ENCODE data around the gene TARDBP. TPM values are rescaled to one million over a fixed set of nuclear protein-coding genes. Genes with fewer than 3 reads are reported as not detected.
"Not testable (repeated sequence)": the region's sequence is repeated elsewhere in the genome, so short reads cannot be mapped to it uniquely, and the experiment has no call there.

The TARDBP gene
- total RNA-seq, 1 donor = 119 TPM

DNA sequence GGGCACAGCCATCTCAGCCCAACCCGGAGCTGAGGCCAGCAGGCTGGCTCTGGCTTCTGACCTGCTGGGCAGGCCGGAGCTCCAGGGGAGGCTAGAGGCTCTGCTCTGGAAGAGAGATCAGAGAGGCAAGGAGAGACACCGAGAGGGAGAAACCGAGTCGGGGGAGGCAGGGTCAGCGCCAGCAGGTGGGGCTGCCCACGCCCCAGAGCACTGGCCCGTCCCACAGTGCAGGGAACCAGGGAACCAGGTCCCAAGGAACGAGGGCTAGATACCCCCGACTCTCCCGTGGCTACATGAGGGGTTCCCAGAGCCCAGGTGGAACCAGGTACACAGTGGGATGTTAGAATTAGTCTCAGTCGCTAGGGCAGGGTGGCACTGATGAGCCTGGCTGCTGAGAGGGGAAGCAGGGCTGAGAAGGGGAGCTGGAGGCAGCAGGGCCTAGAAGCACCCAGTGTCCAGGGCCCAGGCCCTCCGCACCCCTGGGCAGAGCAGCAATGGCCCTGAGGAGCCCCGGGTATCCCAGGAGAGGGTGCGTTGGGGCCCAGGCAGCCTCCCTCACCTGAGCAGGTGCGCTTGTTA lies 32.5 kb downstream of the TARDBP start:
- H3K27me3 ChIP-seq (ENCODE audit: insufficient read depth, low read length) = no peaks in the 10 kb centered on the region
- H3K4me1 ChIP-seq (ENCODE audit: insufficient read depth, low read length) = no peaks in the 10 kb centered on the region
- H3K4me3 ChIP-seq (ENCODE audit: low read length) = no peak overlapping the region
- no peaks in the 10 kb centered on the region for H3K9me3 ChIP-seq (ENCODE audit: low read depth, low read length)

DNA sequence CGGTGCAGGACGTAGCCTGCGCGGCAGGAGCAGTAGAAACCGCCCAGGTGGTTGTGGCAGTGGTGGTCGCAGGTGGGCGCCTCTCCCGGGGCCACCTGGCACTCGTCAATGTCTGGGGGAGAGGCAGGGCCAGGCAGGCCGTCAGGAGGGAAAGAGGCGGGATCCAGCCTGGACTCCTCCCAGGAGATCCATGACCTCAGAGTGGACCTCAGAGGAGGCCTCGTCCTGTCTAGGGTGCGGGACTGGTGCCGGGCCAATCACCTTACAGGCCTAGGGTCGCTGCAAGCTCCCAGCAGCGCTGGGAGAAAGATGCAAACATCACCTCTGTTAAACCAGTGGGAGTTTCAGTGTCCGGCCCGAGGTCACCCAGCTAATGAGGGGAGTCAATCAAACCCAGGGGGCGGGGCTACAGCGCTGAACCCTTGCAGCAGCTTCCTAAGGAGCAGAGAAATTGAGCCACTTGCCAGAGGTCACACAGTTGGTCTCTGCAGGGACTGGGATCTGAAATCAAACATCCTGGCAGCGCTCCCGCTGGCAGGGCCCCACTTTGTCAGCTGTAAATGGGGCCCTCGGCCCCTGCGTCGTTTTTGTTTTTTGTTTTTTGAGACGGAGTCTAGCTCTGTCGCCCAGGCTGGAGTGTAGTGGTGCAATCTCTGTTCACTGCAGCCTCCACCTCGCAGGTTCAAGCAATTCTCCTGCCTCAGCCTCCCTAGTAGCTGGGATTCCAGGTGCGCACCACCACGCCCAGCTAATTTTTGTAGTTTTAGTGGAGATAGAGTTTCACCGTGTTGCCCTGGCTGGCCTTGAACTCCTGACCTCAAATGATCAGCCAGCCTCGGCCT lies 33.2 kb downstream of the TARDBP start:
- no peaks in the 10 kb centered on the region for H3K27me3 ChIP-seq (ENCODE audit: insufficient read depth, low read length)
- no peaks in the 10 kb centered on the region for H3K4me1 ChIP-seq (ENCODE audit: insufficient read depth, low read length)
- no peaks in the 10 kb centered on the region for H3K9me3 ChIP-seq (ENCODE audit: low read depth, low read length)
- no peak overlapping the region for H3K4me3 ChIP-seq (ENCODE audit: low read length)

GRCh38 chr1:11046270-11046566 lies 33.8 kb downstream of the TARDBP start:
- Histone ChIP-seq H3K9me3 (ENCODE audit: low read depth, low read length) (no peaks in the 10 kb centered on the region), H3K4me1 (ENCODE audit: insufficient read depth, low read length) (no peaks in the 10 kb centered on the region), H3K4me3 (ENCODE audit: low read length) (no peak overlapping the region), H3K27me3 (ENCODE audit: insufficient read depth, low read length) (no peaks in the 10 kb centered on the region)

- Histone ChIP-seq H3K27me3 (ENCODE audit: insufficient read depth, low read length) (no peaks in the 10 kb centered on the region), H3K4me1 (ENCODE audit: insufficient read depth, low read length) (peaks cover 4% of the 10 kb centered on the region), H3K9me3 (ENCODE audit: low read depth, low read length) (no peaks in the 10 kb centered on the region), H3K4me3 (ENCODE audit: low read length) (no peak within 1 kb of the TSS)
Measured at GRCh38 chr1:11046625-11047365, 34.3 kb downstream of the TARDBP start, which contains the start of gene MASP2. MASP2 (minus strand) TSS chr1:11047239; CDS start chr1:11047207, 32 bp downstream.

DNA sequence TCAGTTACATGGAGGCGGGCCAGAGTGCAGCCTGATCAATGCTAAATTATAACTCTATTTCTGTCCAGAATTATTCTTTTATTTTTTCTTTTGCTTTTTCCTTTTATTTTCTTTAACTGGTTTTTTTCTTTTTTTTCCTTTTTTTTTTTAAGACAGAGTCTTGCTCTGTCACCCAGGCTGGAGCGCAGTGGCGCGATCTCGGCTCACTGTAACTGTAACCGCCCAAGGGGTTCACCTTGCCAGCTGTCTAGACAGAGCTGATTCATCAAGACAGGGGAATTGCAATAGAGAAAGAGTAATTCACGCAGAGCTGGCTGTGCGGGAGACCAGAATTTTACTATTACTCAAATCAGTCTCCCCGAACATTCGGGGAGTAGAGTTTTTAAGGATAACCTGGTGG lies 38.7 kb downstream of the TARDBP start:
- H3K27me3 ChIP-seq (ENCODE audit: insufficient read depth, low read length); H3K9me3 ChIP-seq (ENCODE audit: low read depth, low read length); H3K4me3 ChIP-seq (ENCODE audit: low read length): not testable (repeated sequence)
- H3K4me1 ChIP-seq (ENCODE audit: insufficient read depth, low read length) = peaks cover 10% of the 10 kb centered on the region

GRCh38 chr1:11051781-11052511 lies 39.5 kb downstream of the TARDBP start:
- Histone ChIP-seq H3K4me1 (ENCODE audit: insufficient read depth, low read length) (peaks cover 10% of the 10 kb centered on the region), H3K27me3 (ENCODE audit: insufficient read depth, low read length) (no peaks in the 10 kb centered on the region), H3K9me3 (ENCODE audit: low read depth, low read length) (no peaks in the 10 kb centered on the region), H3K4me3 (ENCODE audit: low read length) (no peak overlapping the region)

DNA sequence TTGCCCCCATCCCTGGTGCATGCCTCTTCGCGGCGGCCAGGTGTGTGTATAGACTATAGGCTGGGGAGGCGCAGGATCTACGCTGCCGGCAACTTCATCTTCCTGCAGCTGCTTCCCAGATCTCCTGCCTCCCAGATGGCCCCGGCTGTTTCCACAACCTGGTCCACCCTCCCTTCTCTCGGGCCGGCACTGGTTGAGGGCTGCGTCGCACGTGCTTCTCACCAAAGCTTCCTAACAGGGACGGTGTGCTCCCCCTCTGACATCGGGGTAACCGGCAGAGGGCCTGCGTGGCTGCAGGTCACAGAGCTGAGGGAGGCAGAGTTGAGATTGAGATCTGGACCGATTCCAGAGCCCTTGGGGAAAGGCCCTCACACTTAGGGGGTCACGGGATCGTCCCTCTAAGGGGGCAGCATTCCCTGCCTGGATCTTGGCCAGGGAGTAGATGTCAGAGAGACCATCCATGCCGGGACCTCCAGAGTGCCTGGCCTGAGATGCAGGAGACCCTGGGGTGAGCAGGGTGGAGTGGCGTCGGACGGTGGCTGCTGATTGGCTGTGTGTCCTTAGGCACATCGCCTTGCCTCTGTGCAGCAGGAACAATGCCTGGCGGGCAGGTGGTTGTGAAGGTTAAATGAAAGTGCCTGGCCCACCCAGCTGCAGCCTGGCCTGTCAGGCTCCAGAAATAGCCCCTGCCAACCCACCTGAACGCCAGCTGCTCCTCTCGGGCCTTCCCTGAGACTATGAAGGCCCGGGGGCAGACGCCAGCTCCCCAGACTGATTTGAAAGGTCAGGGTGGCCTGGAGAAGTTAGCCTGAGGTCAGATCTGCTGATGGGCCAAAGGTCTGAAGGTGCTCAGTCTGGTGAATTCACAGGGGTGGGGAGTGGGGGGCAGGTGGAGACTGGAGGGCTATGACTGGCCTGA lies 40.6 kb downstream of the TARDBP start:
- H3K4me3 ChIP-seq (ENCODE audit: low read length) = no peak overlapping the region
- no peaks in the 10 kb centered on the region for H3K27me3 ChIP-seq (ENCODE audit: insufficient read depth, low read length)
- H3K9me3 ChIP-seq (ENCODE audit: low read depth, low read length) = no peaks in the 10 kb centered on the region
- H3K4me1 ChIP-seq (ENCODE audit: insufficient read depth, low read length) = peaks cover 10% of the 10 kb centered on the region

- Histone ChIP-seq H3K27me3 (ENCODE audit: insufficient read depth, low read length) (no peaks in the 10 kb centered on the region), H3K4me3 (ENCODE audit: low read length) (no peak overlapping the region), H3K9me3 (ENCODE audit: low read depth, low read length) (no peaks in the 10 kb centered on the region), H3K4me1 (ENCODE audit: insufficient read depth, low read length) (peaks cover 14% of the 10 kb centered on the region)
Measured at GRCh38 chr1:11053758-11054137, 41.3 kb downstream of the TARDBP start.

DNA sequence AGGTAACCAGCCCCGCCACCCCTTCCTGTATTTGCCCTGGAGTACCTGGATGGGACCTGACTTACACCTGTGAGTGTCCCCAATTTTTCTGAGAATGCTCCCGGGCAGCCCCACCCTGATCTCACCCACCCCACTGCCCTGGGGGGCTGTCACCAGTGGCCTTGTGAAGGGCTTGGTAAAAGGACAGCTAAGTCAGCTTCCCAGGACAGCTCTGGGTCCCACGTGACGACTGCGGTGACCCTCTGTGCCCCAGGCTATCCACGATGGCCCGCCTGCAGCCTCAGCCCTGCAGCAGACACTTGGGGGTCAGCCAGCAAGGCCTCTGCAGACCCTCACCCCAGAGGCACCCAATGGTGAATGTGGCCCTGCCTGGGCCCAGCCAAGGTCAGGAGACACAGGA lies 41.7 kb downstream of the TARDBP start:
- peaks cover 18% of the 10 kb centered on the region for H3K4me1 ChIP-seq (ENCODE audit: insufficient read depth, low read length)
- no peak overlapping the region for H3K4me3 ChIP-seq (ENCODE audit: low read length)
- no peaks in the 10 kb centered on the region for H3K9me3 ChIP-seq (ENCODE audit: low read depth, low read length)
- no peaks in the 10 kb centered on the region for H3K27me3 ChIP-seq (ENCODE audit: insufficient read depth, low read length)

- Histone ChIP-seq H3K27me3 (ENCODE audit: insufficient read depth, low read length) (no peaks in the 10 kb centered on the region), H3K4me1 (ENCODE audit: insufficient read depth, low read length) (peaks cover 21% of the 10 kb centered on the region)
Measured at GRCh38 chr1:11054666-11055065, 42.2 kb downstream of the TARDBP start.

GRCh38 chr1:11055676-11056075 lies 43.2 kb downstream of the TARDBP start:
- H3K4me1 ChIP-seq (ENCODE audit: insufficient read depth, low read length) = peaks cover 26% of the 10 kb centered on the region
- no peak overlapping the region for H3K4me3 ChIP-seq (ENCODE audit: low read length)
- no peaks in the 10 kb centered on the region for H3K9me3 ChIP-seq (ENCODE audit: low read depth, low read length)
- no peaks in the 10 kb centered on the region for H3K27me3 ChIP-seq (ENCODE audit: insufficient read depth, low read length)

More at GRCh38 chr1:11054666-11055065, 42.2 kb downstream of the TARDBP start:
- Histone ChIP-seq H3K9me3 (ENCODE audit: low read depth, low read length) (no peaks in the 10 kb centered on the region), H3K4me3 (ENCODE audit: low read length) (no peak overlapping the region)

- no peaks in the 10 kb centered on the region for H3K27me3 ChIP-seq (ENCODE audit: insufficient read depth, low read length)
- H3K4me1 ChIP-seq (ENCODE audit: insufficient read depth, low read length) = peaks cover 34% of the 10 kb centered on the region
- H3K9me3 ChIP-seq (ENCODE audit: low read depth, low read length) = no peaks in the 10 kb centered on the region
- H3K4me3 ChIP-seq (ENCODE audit: low read length) = no peak overlapping the region
Measured at GRCh38 chr1:11056504-11056903, 44.0 kb downstream of the TARDBP start.

DNA sequence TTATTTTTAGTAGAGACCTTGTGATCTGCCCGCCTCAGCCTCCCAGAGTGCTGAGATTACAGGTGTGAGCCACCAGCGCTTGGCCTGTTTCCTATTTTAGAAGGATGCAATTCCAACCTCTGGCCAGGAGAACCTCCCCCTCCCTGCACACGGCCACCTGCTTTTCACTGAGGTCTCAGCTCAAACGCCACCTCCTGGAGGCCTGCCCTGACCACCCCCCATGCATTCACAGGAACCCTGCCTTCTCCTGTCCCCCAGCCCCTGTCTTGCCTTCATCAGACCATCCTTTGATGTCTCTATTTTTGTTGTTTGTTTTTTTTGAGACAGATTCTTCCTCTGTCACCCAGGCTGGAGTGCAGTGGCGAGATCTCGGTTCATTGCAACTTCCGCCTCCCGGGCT lies 45.0 kb downstream of the TARDBP start:
- no peaks in the 10 kb centered on the region for H3K9me3 ChIP-seq (ENCODE audit: low read depth, low read length)
- H3K4me3 ChIP-seq (ENCODE audit: low read length) = no peak overlapping the region
- peaks cover 30% of the 10 kb centered on the region for H3K4me1 ChIP-seq (ENCODE audit: insufficient read depth, low read length)
- no peaks in the 10 kb centered on the region for H3K27me3 ChIP-seq (ENCODE audit: insufficient read depth, low read length)

DNA sequence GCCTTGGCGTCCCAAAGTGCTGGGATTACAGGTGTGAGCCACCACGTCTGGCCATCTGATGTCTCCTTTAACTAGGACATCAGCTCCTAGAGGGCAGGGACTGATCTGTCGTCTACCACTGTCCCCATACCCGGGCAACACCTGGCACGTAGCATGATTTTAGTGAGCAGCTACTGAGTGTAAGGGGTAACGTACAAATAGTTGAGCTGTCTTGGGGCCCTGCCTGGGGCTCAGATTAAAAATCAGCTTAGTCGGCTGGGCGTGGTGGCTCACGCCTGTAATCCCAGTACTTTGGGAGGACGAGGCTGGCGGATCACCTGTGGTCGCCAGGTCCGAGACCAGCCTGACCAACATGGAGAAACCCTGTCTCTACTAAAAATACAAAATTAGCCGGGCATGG lies 45.6 kb downstream of the TARDBP start:
- H3K27me3 ChIP-seq (ENCODE audit: insufficient read depth, low read length) = no peaks in the 10 kb centered on the region
- H3K4me1 ChIP-seq (ENCODE audit: insufficient read depth, low read length) = peaks cover 29% of the 10 kb centered on the region
- H3K4me3 ChIP-seq (ENCODE audit: low read length) = no peak overlapping the region
- H3K9me3 ChIP-seq (ENCODE audit: low read depth, low read length) = no peaks in the 10 kb centered on the region

Measured in mononuclear cell (primary cell).